HS-27A (cell line): ENCODE results near the gene PEAK3.

ENCODE experiments used
- DNase-seq: peaks from one replicate; pipeline ENCODE4 v3.0.0-alpha.2; 2012; ENCODE audit warnings: low read depth, missing footprints

PEAK3 gene

DNA sequence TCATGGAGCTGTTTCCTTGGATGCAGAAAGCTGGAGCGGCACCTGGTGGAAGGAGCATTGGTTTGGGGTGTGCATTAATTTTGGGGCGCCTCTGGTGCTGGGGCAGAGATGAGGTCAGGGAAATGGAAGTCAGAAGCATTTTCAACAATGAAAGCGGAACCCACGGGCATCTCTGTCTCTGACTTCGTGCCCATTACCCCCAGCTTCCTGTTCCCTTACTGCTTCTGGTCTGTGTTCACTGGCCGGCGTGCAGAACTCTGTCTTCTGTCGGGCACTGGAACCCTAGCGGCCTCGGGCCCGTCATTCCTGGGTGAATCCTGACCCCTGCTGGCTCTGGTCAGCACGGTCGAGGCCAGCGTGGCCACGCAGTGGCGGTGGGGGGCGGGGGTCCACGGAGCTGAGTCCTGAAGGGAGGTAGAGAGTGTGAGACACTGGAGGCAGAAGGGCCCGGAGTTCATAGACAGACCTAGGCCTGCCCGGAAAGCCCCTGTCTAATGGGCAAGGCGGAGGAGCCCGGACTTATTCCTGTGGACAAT, 33.9 kb upstream of the PEAK3 start:
- DNase-seq: no peak

DNA sequence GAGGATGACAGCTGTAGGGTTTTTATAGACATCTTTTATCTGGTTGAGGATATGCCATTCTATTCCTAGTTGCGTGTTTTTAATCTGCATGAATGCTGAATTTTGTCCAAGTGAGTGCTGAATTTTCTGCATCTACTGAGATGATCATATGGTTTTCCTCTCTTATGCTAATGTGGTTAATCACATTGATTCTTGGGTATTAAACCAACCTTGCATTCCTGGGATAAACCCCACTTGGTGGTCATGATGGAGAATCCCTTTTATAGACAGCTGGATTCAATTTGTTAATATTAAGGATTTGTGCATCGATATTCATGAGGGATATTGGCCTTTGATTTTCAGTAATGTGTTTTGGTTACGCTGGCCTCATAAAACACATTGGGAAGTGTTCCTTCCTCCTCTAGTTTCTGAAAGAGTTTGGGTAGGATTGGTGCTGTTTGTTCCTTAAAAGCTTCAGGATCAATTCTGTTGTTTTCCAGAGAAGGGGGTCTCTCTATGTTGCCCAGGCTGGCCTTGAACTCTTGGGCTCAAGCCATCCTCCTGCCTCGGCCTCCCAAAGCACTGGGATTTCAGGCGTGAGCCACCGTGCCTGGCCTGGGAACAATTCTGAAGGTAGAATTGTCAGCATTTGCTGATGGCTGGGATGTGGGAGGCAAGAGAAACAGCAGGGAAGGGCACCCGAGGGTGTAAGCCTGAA, 33.3 kb upstream of the PEAK3 start:
- no peak for DNase-seq

DNA sequence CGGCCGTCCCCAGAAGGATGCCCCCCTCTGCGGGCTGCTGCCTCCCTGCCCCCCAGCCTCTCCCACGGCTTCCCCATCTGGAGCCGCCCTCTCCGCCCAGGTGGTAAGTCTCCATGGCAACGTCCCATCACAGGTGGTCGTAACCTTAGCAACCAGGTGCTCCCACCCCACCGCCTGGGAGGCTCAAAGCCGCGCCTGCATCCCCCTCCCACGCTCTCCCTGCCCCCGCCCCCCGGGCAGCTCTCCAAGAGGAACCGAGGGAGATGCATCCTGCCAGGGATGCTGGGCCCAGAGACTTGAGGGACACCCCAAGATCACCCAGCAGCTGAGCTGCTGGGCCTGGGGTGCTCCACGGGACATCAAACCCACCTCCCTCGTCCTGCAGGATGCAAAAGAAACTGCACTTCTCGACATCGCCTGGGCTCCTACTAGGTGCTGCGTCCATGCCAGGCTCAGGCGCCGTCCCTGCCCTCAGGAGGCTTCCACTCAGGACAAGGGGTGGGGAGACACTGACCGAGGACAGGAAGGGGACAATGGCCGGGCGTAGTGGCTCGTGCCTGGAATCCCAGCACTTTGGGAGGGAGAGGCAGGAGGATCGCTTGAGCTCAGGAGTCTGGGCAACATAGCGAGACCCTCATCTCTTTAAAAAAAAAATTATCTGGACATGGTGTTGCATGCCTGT, 31.0 kb upstream of the PEAK3 start:
- DNase-seq: no peak

DNA sequence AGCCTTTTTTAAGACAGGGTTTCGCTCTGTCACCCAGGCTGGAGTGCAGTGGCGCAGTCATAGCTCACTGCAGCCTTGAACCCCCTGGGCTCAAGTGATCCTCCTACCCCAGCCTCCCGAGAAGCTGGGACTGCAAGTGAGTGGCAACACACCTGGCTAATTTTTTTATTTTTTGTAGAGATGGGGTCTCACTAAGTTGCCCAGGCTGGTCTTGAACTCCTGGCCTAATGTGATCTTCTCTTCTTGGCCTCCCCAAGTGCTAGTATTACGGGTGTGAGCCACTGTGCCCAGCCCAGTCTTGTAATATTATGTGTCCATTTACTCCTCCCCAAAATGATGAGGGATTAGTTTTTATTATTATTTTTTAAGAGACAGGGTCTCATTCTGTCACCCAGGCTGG, 29.1 kb upstream of the PEAK3 start:
- DNase-seq: no peak

DNA sequence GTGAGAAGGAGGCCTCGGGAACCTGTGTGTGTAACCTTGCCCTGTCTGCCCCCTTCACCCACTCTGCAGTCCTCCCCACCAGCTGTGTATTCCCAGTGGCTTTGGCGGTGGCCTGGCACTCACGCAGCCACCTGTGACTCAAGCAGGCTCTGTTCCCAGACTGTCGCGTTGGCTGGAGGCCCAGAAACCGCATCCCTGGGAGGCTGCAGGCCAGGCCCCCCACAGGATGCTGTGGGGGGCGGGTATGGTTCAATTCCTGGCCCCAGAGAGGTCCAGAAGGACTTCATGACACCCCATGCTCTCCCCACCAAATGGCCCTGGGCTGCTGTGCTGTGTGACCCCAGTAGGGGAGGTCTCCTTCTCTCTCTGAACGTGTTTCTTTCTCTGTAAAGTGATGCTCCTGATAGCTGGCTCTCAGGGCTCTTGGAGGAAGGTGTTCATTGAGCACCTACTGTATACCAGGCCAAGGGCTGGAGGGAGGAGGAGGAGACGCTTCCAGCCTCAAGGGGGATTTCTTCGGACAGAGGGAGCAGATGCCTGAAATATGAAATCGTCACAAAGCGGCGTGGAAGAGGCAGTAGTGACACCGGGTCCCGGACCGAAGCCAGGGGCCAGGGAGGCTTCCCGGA, 27.9 kb upstream of the PEAK3 start:
- DNase-seq: peak; percentile 7

DNA sequence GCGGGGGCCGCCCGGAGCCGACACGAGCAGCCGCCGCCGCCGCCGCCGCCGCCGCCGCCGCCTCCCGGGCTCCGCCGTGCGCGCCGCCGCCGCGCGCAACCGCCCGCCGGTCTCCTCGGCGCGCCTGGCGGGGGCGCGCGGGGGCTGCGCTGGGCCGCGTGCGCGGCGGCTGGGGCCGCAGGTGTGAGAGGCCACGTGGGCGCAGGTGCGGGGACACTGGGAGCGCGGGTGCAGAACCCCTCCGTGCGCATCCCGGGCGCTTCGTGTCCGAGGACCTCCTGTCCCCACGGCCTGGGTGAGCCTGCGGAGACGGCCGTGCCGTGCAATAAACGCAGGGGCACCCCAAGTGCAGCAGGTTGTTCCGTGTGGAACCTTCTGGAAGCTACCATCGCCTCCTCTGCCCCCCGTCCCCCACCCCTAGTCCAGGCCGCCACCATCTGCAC, 26.2 kb upstream of the PEAK3 start, which contains the start of gene LINGO3:
Gene LINGO3, minus strand, starts transcription at position 41 of the 443 bp plus-strand sequence. CDS start 16,378 bp downstream, outside the sequence.
- DNase-seq: no peak

DNA sequence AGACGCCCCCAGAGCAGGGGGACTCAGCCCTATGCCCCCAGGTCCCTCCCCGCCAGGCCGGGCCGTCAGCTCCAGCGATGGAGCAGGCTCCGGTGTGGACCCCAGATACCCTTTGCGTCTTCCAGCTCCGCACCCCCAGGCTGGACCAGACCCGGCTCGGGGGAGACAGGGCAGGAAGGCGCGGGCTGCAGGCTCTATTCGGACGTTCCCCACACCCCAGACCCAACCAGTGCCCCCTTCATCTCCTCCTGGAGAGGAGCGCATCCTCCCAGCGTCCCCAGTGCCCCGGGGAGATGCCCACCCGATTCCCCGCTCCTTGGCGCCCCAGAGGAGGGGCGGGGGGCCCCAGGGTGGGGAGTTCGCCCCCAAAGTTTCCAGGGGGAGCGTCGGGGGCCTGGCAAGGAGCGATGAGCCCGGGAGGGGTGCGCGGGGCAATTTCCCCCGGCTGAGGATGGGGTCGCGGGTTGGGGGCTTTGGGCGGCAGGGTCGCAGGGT, 25.6 kb upstream of the PEAK3 start:
- no peak for DNase-seq

DNA sequence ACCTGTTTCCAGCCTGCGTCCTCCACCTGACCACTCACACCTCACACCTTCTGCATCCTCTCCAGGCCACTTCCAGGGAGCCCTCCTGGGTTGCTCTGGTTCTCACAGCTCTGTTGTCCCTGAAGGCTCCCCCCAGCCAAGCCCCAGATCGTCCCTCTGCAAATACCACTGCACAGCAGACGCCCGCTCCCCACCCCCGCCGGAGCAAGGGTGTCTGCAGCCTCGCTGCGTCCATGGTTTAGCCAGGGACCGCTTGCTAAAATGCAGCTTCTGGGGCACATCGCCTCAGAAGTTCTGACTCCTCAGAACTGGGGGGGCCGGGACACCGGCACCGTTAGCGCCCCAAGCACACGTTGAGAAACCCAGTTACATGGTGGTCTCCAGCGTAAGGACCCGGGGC, 25.0 kb upstream of the PEAK3 start:
- no peak for DNase-seq

DNA sequence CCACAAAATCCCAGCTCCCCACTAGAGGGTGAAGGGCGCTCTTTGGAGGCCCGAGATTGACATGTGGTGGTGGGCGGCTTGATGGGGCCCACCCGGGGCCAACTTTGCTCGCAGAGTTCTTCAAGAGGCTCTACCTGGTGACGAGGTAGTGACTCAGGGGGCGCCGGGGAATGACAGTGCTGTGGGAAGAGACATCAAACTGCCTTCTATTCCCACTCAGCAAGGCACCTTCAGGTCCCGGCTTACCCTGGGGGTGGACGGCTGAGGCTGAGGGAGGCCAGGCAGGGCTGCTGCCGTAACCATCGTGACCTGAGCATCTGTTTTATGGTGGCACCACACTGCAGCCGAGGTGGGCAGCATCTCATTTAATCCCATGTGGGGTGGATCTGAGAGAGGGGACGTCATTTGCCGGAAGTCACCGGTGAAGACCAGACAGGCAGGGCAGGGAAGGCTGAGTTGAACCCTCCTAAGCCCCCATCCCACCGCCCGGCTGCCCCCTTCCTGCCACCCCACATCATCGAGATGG, 24.4 kb upstream of the PEAK3 start:
- no peak for DNase-seq

DNA sequence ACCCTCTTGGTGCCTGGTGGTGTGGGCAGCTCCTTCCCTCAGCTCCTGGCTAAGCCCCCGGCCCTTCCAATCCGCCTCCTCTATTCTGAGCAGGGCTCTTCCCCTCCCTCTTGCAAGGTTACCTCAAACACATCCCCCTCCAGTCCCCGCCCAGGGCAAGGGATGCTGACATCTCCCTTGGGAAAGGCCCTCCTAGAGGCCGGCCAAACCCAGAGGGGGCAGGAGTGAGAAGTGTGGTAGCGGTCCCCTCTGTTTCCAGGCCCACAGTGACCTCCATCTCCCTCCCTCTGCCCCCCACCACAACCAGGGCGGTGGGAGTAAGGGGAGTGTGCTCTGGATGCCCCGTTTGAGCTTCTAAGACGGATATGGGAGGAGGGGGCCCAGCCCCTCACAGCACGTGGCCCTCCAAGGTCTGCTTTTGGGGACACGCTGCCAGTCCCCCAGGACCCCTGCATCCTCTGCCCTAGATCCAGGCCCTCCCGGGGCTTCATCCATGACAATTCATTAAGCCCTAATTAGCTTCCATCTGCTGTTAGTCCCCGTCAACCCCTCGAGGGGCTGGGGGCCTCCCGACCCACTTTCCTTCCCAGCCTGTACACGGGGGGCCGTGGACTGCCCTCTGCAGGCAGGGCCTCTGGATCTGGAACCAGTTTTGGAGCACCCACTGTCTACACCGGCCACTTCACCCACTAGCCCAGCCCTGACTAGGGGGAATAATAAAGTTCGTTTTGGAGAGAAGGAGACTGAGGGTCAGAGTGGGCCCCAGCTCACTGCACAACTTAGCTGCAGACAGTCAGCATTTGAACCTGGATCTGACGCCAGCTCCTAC, 23.7 kb upstream of the PEAK3 start:
- no peak for DNase-seq

DNA sequence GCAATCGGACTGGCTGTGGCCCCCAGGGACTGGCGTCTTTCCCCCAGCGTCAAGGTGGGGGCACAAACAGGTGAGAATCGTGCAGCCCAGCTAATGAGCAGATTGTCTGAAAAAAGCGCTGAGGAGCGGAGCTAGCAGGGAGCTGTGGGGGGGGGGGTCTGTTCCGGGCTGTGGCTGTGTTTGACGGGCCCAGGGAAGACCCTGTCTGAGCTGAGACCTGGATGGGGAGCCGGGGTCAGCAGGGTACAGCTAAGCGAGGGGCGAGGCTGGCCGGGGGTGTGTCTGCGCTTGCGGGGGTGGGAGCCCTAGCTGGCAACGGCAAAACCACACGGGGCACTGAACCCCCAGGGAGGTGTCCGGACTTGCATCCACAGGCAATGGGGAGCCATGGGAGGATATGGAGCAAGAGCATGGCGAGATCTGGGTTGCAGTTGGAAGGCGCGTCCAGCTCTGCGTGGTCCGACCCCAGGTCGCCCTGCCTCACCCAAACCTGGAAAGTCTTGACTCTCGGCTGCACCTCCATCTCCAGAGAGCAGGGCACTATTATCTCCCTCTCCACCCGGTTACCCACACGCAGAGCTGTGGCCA, 21.3 kb upstream of the PEAK3 start:
- no peak for DNase-seq

DNA sequence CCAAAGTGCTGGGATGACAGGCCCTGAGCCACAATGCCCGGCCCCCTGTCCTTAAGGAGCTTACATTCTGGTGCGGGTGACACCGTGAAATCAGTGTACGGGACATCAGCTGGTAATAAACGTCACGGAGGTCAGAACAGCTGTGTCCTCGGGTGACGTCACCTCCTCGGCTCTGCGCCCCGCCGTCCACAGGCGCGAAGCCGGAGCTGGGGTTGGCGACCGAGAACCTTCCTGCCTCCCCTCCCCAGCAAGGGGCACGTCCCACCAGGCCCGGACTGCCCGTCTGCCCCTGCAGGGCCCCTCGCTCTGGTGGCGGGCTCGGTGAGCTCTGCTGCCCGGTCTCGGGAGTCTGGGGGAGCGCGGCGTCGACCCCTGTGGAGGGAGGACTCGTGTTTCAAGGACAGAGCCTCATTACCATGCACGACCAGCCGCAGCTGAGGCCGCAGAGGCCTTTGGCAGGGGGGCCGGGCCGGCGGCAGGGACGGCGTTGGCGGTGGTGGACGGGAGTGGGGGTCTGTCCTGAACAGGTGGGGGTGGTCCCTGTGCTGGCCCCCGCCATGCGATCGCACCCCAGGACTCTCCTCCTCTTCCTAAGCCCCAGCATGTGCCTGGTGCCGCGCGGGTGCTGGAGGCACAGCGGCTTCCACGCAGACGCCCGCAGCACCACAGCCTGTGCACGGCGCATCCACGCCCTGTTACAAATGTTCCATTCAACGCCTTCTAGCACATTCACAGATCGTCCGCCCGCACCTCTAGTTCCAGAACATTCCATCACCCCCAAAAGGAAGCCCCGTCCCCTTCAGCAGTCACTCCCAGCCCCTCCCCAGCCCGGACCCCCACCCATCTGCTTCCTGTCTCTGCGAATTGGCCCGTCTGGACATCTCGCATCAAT, 20.6 kb upstream of the PEAK3 start:
- no peak for DNase-seq

DNA sequence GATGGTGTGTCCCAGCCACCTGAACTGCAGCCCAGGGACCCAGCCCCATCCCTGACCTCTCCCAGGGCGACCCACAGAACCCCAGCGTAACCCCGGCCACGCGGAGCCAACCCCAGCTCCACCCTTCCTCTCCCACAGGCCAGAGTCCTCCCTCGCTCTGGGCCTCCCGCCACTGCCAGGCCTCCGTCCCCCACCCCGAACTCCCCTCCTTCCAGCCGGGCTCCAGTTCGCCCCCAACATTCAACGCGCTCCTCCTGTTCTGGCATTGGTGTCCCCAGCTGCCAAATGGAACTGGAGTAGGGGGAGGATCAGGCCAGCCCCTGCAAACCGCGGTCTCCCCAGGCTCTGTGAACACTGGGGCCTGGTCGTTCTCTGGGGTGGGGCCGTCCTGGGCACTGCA, 18.6 kb upstream of the PEAK3 start:
- DNase-seq: no peak

DNA sequence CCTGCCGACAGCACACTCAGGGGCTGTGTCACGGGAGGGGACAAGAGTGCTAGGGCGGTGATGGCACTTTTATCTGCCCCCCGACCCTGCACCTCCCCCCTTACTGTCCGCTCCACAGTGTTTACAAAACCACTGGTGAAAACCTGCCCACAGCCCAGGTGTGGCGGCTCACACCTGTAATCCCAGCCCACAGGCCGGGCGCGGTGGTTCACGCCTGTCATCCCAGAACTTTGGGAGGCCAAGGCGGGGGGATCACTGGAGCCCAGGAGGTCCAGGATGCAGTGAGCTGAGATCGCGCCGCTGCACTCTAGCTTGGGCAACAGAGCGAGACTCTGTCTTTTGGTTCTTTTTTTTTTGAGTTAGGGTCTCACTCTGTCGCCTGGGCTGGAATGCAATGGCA, 14.2 kb upstream of the PEAK3 start:
- DNase-seq: no peak

DNA sequence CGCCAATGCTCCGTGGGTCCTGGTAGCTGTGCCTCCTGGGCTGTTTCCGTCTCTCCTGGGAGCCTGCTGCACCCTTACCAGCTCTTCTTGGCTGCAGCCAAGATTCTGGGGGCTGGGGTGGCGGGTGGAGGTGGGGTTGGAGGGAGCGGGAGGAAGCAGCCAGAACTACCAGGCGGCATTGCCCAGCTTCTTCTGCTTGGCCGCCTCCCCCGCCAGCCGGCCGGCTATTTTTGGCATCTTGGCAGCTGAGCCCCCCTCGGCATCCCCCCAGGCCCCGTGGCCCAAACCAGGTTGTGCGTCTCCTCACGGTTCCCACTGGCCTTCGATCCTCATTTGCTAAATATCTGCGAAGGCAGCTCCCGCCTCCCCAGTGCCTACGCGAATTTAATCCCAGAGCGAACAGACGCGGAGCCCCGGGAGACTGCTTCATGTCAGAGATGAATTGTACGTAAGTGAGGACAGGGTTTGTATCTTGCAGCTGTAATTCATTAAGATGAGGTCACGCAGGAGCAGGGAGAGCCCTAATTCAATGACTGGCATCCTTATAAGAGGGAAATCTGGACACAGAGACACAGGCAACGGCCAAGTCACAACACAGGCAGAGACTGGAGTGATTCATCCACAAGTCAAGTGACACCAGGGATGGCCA, 12.8 kb upstream of the PEAK3 start:
- no peak for DNase-seq

DNA sequence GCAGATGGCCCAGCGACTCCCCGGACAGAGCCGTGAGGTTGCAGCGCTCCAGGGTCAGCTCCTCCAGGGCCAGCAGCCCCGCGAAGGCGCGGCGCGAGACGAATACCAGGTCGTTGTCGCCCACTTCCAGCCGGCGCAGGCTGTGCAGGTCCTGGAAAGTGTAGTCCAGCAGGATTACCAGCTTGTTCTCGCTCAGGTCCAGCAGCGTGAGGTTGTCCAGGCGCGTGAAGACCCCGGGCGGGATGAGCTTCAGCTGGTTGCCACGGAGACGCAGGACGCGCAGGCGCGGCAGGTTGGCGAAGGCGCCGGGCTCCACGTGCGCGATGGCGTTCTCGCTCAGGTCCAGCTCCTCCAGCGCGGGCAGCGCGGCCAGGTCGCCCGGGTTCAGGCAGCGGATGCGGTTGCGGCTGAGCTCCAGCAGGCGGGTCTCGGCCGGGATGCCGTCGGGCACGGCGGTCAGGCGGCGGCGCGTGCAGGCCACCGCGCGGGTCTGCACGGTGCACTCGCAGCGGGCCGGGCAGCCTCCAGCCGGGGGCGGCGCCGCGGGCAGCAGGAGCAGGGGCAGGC, 9.3 kb upstream of the PEAK3 start:
- DNase-seq: no peak

DNA sequence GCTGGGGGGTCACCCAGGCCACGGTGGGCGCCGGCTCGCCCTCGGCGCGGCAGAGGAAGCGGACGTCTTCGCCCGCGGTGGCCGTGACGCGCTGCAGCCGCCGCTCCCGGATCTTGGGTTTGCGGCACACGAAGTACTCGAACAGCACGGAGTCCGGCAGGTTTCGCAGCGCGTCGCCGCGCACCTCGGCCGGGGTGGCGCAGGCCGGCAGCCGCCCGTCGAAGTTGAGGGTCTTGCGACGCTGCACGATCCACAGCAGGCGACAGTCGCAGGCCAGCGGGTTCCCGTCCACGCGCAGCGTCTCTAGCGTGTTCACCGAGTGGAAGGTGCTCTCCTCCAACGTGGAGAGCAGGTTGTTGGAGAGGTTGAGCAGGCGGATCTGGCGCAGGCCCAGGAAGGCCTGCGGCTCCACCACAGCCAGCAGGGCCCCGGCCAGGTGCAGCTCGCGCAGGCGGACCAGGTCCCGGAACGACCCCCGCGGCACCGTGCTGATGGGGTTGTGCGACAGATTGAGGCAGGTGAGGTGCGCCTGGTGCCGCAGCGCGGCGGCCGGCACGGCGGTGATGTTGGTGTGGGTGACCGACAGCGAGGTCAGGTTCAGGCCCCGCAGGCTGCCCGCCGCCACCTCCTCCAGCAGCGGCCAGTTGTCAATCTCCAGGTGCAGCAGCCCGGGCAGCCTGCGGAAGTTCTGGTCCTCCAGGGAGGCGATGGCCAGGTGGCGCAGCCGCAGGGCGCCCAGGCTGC, 8.6 kb upstream of the PEAK3 start:
- no peak for DNase-seq

DNA sequence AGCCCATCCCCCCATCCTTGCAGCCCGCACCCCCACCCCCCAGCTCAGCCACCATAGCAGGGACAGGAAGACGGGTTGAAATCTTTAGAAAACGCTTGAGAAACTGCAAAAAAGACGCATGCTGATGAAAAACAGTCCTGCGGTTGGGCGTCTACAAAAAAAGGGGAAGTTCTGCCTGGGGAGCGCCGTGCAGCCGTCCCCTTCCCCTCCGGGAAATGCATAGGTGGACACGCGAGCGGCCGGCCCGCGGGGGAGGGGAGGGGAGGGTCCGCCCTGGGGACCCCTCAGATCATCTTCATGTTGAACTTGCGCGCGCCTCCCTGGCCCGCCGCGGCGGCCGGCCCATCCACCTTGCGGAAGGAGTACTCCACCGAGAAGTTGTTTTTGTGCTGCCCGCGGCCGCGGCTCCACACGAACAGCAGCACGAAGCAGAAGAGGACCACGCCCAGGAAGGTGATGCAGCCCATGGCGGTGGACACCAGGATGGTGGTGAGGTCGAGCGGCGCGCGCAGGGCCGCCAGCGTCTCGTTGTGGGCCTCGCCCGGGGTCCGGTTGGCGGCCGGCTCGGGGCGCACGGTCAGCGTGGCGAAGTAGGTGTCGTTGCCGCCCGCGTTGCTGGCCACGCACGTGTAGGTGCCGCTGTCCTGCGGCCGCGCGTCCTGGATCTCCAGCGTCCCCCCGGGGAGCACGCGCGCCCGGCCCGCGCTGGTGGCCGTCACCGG, 7.9 kb upstream of the PEAK3 start:
- no peak for DNase-seq
